ENCODE measurements around the gene RBFOX2.

Gene RBFOX2

DNA sequence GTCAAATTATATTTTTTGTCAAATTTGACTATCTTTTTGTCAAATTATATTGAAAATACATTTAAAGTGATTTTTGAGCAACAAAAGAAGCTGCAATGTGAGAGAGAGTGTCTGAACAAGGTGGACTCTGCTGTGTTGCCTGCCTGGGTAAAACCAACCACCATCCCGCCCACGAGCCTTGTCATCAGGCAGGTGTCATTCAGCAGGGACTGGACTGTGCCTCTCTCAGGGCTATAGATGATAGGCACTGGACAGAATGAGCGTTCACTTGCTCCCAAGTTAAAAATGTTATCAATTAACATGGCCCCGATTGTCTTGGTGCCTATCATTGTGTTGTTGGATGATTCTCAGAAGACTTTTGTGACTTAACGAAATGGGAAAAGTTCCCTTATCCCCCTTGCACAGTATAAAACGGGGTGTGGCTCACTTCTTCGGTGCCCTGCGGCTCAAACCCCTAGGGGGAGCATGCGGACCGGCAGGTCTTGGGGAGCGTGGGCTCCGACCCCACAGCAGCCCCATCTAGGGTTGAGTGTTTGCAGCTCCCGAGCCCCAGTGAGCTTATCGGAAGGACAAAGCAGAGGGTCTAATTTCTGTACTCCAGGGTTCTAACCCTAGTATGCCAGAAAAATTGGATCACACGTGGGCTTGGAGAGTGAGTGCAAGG lies 309.3 kb downstream of the RBFOX2 start:
- H4K20me1 ChIP-seq (ENCODE audit: insufficient read depth, low read length): no peaks in the 10 kb centered on the region
- no peaks in the 10 kb centered on the region for H3K36me3 ChIP-seq (ENCODE audit: insufficient read depth, low read length)
- no peak overlapping the region for H3K9ac ChIP-seq (ENCODE audit: low read length)
- H3K4me2 ChIP-seq (ENCODE audit: low read length): peak overlapping the region; percentile 52
- TF ChIP-seq, protein P1, sequence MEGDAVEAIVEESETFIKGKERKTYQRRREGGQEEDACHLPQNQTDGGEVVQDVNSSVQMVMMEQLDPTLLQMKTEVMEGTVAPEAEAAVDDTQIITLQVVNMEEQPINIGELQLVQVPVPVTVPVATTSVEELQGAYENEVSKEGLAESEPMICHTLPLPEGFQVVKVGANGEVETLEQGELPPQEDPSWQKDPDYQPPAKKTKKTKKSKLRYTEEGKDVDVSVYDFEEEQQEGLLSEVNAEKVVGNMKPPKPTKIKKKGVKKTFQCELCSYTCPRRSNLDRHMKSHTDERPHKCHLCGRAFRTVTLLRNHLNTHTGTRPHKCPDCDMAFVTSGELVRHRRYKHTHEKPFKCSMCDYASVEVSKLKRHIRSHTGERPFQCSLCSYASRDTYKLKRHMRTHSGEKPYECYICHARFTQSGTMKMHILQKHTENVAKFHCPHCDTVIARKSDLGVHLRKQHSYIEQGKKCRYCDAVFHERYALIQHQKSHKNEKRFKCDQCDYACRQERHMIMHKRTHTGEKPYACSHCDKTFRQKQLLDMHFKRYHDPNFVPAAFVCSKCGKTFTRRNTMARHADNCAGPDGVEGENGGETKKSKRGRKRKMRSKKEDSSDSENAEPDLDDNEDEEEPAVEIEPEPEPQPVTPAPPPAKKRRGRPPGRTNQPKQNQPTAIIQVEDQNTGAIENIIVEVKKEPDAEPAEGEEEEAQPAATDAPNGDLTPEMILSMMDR (IDR thresholded peaks at IDR 0.05; ENCODE audit: low read length): peak; percentile 85
- TF ChIP-seq EZH2 (IDR thresholded peaks at IDR 0.05; ENCODE audit: borderline replicate concordance, low read length): no peak
- no peaks in the 10 kb centered on the region for H3K27me3 ChIP-seq (ENCODE audit: insufficient read depth, low read length)
- H3K27ac ChIP-seq (ENCODE audit: low read depth, low read length, poor library complexity, severe bottlenecking): no peak overlapping the region
- H3K4me1 ChIP-seq (ENCODE audit: insufficient read depth, low read length, severe bottlenecking): peaks cover 26% of the 10 kb centered on the region
- H3K4me3 ChIP-seq (ENCODE audit: low read depth, low read length, poor library complexity, severe bottlenecking): peak overlapping the region; percentile 10
- H2AFZ ChIP-seq (ENCODE audit: low read length): no peak overlapping the region
- no peaks in the 10 kb centered on the region for H3K9me3 ChIP-seq (ENCODE audit: low read length)
- H3K79me2 ChIP-seq (ENCODE audit: insufficient read depth, low read length): no peaks in the 10 kb centered on the region
- H3F3A ChIP-seq (ENCODE audit: insufficient read depth, low read length): no peaks in the 10 kb centered on the region
- H3K9me2 ChIP-seq (ENCODE audit: low read depth, low read length): no peaks in the 10 kb centered on the region

DNA sequence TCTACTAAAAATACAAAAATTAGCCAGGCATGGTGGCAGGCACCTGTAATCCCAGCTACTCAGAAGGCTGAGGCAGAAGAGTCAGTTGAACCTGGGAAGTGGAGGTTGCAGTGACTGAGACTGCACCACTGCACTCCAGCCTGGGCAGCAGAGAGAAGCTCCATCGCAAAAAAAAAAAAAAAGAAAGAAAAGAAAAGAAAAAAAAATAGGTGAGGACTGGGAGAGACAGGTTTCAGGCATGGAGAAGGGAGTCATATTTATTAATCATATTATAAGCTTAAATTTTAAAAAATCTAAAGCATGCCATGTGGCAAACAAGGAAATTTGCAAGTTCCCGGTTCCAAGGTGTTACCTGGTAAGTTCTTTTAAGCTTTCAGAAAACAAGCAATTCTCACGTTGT lies 311.1 kb downstream of the RBFOX2 start, which contains the start of gene APOL5:
TSS of gene APOL5 (plus strand) at position 301 of the 400 bp plus-strand sequence. CDS start at position 301, 0 bp downstream.
- Histone ChIP-seq H3K9ac (ENCODE audit: low read length) (no peak within 1 kb of the TSS), H3K9me3 (ENCODE audit: low read length) (no peaks in the 10 kb centered on the region), H3K4me1 (ENCODE audit: insufficient read depth, low read length, severe bottlenecking) (peaks cover 26% of the 10 kb centered on the region), H3K36me3 (ENCODE audit: insufficient read depth, low read length) (no peaks in the 10 kb centered on the region), H3K27ac (ENCODE audit: low read depth, low read length, poor library complexity, severe bottlenecking) (no peak within 1 kb of the TSS), H3F3A (ENCODE audit: insufficient read depth, low read length) (no peaks in the 10 kb centered on the region), H3K27me3 (ENCODE audit: insufficient read depth, low read length) (no peaks in the 10 kb centered on the region), H3K4me2 (ENCODE audit: low read length) (no peak within 1 kb of the TSS), H3K4me3 (ENCODE audit: low read depth, low read length, poor library complexity, severe bottlenecking) (no peak within 1 kb of the TSS), H4K20me1 (ENCODE audit: insufficient read depth, low read length) (no peaks in the 10 kb centered on the region), H3K9me2 (ENCODE audit: low read depth, low read length) (no peaks in the 10 kb centered on the region), H3K79me2 (ENCODE audit: insufficient read depth, low read length) (no peaks in the 10 kb centered on the region), H2AFZ (ENCODE audit: low read length) (no peak within 1 kb of the TSS)
- TF ChIP-seq, protein P1 (IDR thresholded peaks at IDR 0.05; ENCODE audit: low read length): no peak
- TF ChIP-seq EZH2 (IDR thresholded peaks at IDR 0.05; ENCODE audit: borderline replicate concordance, low read length): no peak

DNA sequence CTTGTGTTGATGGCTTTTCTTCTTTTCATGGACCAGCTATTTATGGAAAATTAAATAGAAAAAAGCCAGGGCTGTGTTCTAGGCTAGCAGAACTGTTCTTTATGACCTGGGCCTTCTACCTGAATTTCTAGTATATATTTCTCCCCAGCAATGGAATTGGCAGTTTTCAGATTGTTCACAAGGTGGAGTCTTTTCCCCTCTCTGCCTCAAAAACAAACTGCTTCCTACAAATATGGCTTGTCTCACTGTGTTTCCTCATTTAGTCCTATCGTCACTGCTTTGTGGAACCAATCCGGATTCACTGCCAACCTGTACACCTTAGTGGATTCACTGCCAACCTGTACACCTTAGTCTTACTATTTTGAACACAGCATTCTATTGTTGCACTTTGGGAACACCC lies 316.0 kb downstream of the RBFOX2 start:
- Histone ChIP-seq H2AFZ (ENCODE audit: low read length) (no peak overlapping the region), H3K27me3 (ENCODE audit: insufficient read depth, low read length) (no peaks in the 10 kb centered on the region)
- TF ChIP-seq, protein P1 (IDR thresholded peaks at IDR 0.05; ENCODE audit: low read length): peak; percentile 35; the same call in 1 of the 2 replicates
- TF ChIP-seq EZH2 (IDR thresholded peaks at IDR 0.05; ENCODE audit: borderline replicate concordance, low read length): no peak

More for the DNA sequence above, 316.0 kb downstream of the RBFOX2 start:
- Histone ChIP-seq H3K4me2 (ENCODE audit: low read length) (no peak overlapping the region), H3K9me2 (ENCODE audit: low read depth, low read length) (no peaks in the 10 kb centered on the region), H3K9ac (ENCODE audit: low read length) (no peak overlapping the region), H3K4me3 (ENCODE audit: low read depth, low read length, poor library complexity, severe bottlenecking) (no peak overlapping the region), H3K9me3 (ENCODE audit: low read length) (no peaks in the 10 kb centered on the region), H3F3A (ENCODE audit: insufficient read depth, low read length) (no peaks in the 10 kb centered on the region), H3K4me1 (ENCODE audit: insufficient read depth, low read length, severe bottlenecking) (no peaks in the 10 kb centered on the region), H3K36me3 (ENCODE audit: insufficient read depth, low read length) (no peaks in the 10 kb centered on the region), H4K20me1 (ENCODE audit: insufficient read depth, low read length) (no peaks in the 10 kb centered on the region), H3K27ac (ENCODE audit: low read depth, low read length, poor library complexity, severe bottlenecking) (no peak overlapping the region), H3K79me2 (ENCODE audit: insufficient read depth, low read length) (no peaks in the 10 kb centered on the region)

Measured in OCI-LY1 (cell line).